Subcutaneous adipose tissue (tissue), 4 donors: ENCODE results near the gene KIAA1217. TPM values are rescaled to one million over a fixed set of nuclear protein-coding genes. Genes with fewer than 3 reads are reported as not detected.

Source experiments
- total RNA-seq, 4 donors: library from RNA; depleted of rRNA; stranded (reverse); fragments of >200 nt; gene quantifications; one replicate each; pipeline ENCODE4 v1.1.0, GENCODE V29; 2016
- TF ChIP-seq, protein P1 (sequence below): fragments of 450-650 bp; IDR thresholded peaks from one replicate; pipeline ENCODE4 v1.5.1; 2016; ENCODE audit warnings: low read depth, mild to moderate bottlenecking, control low read depth, antibody characterized with exemption, moderate library complexity

Gene KIAA1217
- total RNA-seq, 4 donors from 2014 or later = 10.7 to 91.6 (median 27.5) TPM

DNA sequence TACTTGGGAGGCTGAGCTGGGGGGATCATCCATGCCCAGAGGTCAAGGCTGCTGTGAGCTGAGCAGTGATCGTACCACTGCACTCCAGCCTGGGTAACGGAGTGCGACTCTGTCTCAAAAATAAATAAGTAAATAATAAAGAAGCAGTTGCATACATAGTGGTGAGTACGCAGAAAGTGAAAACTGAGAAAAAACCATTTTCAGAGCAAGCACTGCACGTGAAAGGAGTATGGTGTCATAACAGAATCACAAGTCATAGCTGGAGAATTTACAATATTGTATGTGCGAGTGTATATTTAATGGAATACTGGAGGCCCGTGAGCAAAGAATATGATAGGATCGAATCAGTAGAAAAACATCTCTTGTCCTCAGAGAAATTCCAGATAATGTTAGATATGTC, 22.3 kb downstream of the KIAA1217 start:
- TF ChIP-seq, protein P1, sequence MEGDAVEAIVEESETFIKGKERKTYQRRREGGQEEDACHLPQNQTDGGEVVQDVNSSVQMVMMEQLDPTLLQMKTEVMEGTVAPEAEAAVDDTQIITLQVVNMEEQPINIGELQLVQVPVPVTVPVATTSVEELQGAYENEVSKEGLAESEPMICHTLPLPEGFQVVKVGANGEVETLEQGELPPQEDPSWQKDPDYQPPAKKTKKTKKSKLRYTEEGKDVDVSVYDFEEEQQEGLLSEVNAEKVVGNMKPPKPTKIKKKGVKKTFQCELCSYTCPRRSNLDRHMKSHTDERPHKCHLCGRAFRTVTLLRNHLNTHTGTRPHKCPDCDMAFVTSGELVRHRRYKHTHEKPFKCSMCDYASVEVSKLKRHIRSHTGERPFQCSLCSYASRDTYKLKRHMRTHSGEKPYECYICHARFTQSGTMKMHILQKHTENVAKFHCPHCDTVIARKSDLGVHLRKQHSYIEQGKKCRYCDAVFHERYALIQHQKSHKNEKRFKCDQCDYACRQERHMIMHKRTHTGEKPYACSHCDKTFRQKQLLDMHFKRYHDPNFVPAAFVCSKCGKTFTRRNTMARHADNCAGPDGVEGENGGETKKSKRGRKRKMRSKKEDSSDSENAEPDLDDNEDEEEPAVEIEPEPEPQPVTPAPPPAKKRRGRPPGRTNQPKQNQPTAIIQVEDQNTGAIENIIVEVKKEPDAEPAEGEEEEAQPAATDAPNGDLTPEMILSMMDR = no peak

DNA sequence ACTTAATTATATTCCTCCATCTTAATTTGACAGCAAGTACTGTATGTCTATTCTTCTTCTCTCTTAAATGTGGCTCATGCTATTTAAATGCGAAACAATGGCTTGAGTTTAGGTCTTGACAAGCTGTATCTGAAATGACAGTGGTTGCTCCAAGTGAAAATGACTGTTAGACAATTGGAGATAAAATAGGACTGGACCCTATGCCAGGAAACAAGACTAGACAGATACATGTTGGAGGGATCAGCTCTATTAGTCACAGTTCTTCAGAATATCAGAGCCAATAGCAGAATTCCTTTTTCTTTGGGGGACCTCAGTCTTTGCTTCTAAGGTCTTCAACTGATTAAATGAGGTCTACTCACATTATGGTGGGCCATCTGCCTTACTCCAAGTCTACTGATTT, 25.8 kb downstream of the KIAA1217 start:
- TF ChIP-seq, protein P1 = no peak

DNA sequence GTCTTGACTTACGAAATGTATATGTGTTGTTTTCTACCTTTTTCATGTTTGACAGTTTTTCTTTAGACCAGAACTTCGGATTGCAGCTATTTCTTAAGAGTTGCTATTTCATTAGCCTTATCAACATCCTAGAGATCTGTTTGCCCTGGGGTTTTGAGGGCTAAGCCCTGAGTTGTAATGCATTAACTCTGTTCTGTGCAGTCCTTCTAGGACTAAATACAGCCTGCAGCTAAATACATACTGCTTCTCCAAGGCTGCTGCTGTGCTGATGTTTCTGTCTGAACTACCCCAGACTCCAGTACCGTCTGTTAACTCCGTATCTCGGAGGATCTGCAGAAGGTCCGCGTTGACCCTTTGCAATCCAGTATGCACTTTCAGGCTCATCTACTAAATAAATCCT, 26.5 kb downstream of the KIAA1217 start:
- TF ChIP-seq, protein P1 = no peak

DNA sequence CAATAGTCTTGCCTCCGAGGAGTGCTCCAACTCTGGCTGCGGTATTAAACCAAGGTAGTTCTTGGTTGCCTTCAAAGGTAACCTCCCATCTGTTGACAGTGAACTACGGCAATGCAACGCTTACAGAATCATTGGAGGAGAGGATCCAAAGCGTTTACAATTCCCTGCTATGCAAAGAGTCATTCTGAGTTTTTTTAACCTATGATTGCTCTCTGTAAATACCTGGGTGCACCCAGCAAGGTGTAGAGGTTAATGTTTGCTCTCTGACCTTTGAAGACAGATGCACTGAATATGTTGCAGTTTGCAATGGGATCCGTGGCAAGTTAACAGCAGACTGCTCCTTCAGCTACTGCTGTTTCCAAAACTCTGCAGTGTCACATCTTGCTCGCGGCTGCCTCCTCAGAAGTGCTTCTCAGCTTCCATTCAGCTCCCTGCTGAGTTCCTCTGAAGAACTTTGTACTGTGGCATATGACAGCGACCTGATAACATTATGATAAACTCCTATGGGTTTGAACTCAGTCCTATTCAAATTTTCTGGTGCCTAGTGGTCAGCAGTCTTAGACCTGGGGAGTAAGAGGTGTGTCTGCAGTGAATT, 29.0 kb downstream of the KIAA1217 start:
- TF ChIP-seq, protein P1 = no peak

DNA sequence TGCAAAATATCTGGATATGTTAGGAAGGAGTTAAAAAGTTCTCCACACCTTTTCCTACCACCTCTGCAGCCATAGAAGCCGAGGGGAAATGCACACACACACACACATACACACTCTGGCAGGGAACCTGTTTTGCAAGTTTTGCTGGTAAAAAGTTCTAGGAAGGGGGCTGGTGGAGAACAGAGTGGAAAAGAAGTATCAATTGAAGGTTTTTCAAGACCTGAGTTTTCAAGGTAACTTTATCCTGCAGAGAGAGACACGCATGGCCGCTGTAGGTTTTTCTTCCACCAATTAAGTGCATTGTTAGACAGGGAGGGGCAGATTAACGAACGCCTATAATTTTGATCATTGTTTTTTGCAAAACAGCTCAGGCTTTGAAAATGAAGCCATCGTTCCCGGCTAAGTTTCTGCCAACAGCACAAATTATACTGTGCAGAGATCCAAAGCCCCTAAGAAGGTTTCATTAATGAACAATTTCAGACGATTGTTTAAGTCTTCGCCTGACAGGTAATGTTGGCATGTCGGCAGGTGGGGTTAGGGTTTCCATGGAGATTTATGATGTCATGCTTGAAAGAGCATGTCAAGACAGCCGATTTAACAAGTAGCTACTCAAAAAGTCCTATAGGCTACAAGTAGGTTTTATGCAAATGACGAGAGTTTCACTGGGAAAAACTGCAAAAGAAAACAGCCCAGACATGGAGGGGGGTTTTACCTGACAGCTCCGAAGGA, 29.7 kb downstream of the KIAA1217 start:
- TF ChIP-seq, protein P1 = no peak

DNA sequence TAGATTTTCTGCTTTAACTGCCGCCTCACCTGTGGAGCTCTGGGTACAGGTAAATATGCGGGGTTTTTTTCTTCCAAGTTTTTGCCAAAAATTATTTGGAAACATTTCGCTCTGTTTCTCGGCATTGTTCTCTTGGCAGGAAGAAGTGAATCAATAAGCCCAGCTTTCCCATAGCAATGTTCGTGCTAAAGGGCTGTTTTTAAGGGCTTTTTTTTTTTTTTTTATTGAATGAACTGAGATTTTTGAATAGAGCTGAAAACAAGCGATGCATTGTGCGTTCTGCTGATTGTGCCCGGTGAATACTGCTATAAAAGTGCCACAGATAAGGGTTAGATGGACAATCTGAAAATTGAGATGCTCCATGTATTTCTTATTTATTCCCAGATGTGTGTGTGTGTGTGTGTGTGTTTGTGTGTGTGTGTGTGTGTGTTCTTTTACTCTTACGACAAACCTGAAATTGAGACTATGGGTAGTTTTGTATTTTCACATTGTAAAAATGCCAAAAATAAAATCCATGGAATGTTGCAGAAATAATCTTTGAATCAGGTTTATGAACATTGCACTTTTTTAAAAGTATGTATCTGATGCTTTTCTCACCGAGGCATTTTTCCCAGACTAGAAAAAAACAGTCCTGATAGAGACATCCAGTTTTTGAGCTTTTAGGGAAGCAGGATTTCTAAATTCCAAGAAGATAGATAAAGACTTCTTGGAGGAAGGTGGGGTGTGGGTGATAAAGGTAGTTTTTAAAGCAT, 30.5 kb downstream of the KIAA1217 start:
- TF ChIP-seq, protein P1 = no peak
